ENCODE results near the gene TMEM106C. TPM values are rescaled to one million over a fixed set of nuclear protein-coding genes. Genes with fewer than 3 reads are reported as not detected.

The TMEM106C gene
- polyA plus RNA-seq, 1 donor (not counting 4 experiments of a cell fraction or from before 2014, with no cell fraction given): 134 TPM

DNA sequence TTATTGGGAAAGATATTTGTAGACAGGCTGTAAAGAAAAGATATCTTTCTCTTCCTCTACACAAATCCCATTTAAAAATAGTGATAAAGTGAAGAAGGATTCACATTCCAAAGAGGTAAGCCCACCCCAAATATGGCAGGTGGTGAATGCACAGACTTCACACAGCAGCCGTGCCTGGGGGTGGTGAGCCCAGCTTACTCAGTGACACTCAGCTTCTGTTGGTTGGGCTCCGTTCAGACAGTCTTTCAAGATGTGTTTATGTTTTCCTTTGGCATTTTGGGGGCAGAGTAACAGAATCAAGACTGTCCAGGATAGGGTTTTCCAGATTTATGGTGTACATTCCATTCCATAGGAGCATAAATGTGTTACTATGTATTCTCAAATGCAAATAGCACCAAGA is 45.0 kb downstream of the TMEM106C start:
- TF ChIP-seq, protein P1, sequence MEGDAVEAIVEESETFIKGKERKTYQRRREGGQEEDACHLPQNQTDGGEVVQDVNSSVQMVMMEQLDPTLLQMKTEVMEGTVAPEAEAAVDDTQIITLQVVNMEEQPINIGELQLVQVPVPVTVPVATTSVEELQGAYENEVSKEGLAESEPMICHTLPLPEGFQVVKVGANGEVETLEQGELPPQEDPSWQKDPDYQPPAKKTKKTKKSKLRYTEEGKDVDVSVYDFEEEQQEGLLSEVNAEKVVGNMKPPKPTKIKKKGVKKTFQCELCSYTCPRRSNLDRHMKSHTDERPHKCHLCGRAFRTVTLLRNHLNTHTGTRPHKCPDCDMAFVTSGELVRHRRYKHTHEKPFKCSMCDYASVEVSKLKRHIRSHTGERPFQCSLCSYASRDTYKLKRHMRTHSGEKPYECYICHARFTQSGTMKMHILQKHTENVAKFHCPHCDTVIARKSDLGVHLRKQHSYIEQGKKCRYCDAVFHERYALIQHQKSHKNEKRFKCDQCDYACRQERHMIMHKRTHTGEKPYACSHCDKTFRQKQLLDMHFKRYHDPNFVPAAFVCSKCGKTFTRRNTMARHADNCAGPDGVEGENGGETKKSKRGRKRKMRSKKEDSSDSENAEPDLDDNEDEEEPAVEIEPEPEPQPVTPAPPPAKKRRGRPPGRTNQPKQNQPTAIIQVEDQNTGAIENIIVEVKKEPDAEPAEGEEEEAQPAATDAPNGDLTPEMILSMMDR (optimal IDR thresholded peaks at IDR 0.05 in 1 of 3, IDR thresholded peaks at IDR 0.05 in 1 of 3, conservative IDR thresholded peaks at IDR 0.05 in 1 of 3; ENCODE audit: extremely low read depth in 1 of 3, insufficient read depth in 2 of 3, low read length in 3 of 3): no peak
- no peak for TF ChIP-seq EZH2 (IDR thresholded peaks at IDR 0.05; ENCODE audit: low read length)
- Histone ChIP-seq H3K9me3 (ENCODE audit: control insufficient read depth, low read depth, low read length) (no peaks in the 10 kb centered on the region), H3K9ac (ENCODE audit: control insufficient read depth, extremely low read depth, insufficient read depth, low read length) (no peak overlapping the region), H3K36me3 (ENCODE audit: control insufficient read depth in 2 of 2, extremely low read depth in 1 of 2, insufficient read depth in 2 of 2, low read length in 2 of 2) (no peaks in the 10 kb centered on the region), H2AFZ (ENCODE audit: control insufficient read depth, low read length) (no peak overlapping the region), H3K4me1 (ENCODE audit: control insufficient read depth, extremely low read depth, insufficient read depth, low read length) (peaks cover 8% of the 10 kb centered on the region), H3K4me3 (ENCODE audit: control insufficient read depth in 2 of 3, extremely low read depth in 1 of 3, insufficient read depth in 2 of 3, low read depth in 1 of 3, low read length in 3 of 3) (no peak overlapping the region), H3K9me1 (ENCODE audit: control insufficient read depth, extremely low read depth, insufficient read depth, low read length) (no peaks in the 10 kb centered on the region), H4K20me1 (ENCODE audit: control insufficient read depth, extremely low read depth, insufficient read depth, low read length) (no peaks in the 10 kb centered on the region), H3K27ac (ENCODE audit: control insufficient read depth, insufficient read depth, low read length) (no peak overlapping the region), H3K27me3 (ENCODE audit: control insufficient read depth, extremely low read depth, insufficient read depth, low read length) (peaks cover 39% of the 10 kb centered on the region), H3K4me2 (ENCODE audit: control insufficient read depth, extremely low read depth, insufficient read depth, low read depth, low read length) (no peak overlapping the region), H3K79me2 (ENCODE audit: control insufficient read depth, insufficient read depth, low read length) (no peaks in the 10 kb centered on the region)
- FAIRE-seq (no peak), DNase-seq (ENCODE audit: low read depth, low spot score) (no peak)
- dilution Hi-C loops (cut with MboI; ENCODE audit: extremely low pct_ligation_motif_present, low sequenced_read_pairs): no loop called here

DNA sequence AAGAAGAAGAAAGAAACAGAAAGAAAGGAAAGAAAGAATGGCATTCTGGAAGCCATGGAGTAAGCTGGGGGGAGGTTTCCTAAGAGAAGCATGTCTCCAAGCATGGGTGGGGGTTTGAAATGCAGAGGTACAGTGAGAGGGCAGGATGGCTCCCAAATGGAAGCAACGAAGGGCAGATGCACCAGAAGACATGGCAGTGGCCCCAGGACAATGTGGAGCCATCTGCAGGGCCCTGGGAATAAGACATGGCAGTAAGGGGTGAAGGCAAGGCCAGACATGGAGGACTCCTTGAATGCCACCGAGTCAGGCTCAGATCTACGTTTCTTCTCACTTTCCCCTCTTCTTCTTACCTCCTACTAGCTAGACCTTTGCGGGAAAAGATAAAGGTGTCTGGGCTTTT is 45.6 kb downstream of the TMEM106C start:
- Histone ChIP-seq H4K20me1 (ENCODE audit: control insufficient read depth, extremely low read depth, insufficient read depth, low read length) (no peaks in the 10 kb centered on the region), H3K9ac (ENCODE audit: control insufficient read depth, extremely low read depth, insufficient read depth, low read length) (no peak overlapping the region), H3K36me3 (ENCODE audit: control insufficient read depth in 2 of 2, extremely low read depth in 1 of 2, insufficient read depth in 2 of 2, low read length in 2 of 2) (no peaks in the 10 kb centered on the region), H3K4me1 (ENCODE audit: control insufficient read depth, extremely low read depth, insufficient read depth, low read length) (peaks cover 2% of the 10 kb centered on the region), H3K9me3 (ENCODE audit: control insufficient read depth, low read depth, low read length) (no peaks in the 10 kb centered on the region), H2AFZ (ENCODE audit: control insufficient read depth, low read length) (no peak overlapping the region), H3K9me1 (ENCODE audit: control insufficient read depth, extremely low read depth, insufficient read depth, low read length) (no peaks in the 10 kb centered on the region), H3K4me3 (ENCODE audit: control insufficient read depth in 2 of 3, extremely low read depth in 1 of 3, insufficient read depth in 2 of 3, low read depth in 1 of 3, low read length in 3 of 3) (no peak overlapping the region), H3K27me3 (ENCODE audit: control insufficient read depth, extremely low read depth, insufficient read depth, low read length) (peaks cover 37% of the 10 kb centered on the region), H3K27ac (ENCODE audit: control insufficient read depth, insufficient read depth, low read length) (no peak overlapping the region), H3K4me2 (ENCODE audit: control insufficient read depth, extremely low read depth, insufficient read depth, low read depth, low read length) (no peak overlapping the region), H3K79me2 (ENCODE audit: control insufficient read depth, insufficient read depth, low read length) (no peaks in the 10 kb centered on the region)
- dilution Hi-C loops (cut with MboI; ENCODE audit: extremely low pct_ligation_motif_present, low sequenced_read_pairs): no loop called here
- DNase-seq (ENCODE audit: low read depth, low spot score): no peak
- no peak for FAIRE-seq
- TF ChIP-seq, protein P1 (optimal IDR thresholded peaks at IDR 0.05 in 1 of 3, IDR thresholded peaks at IDR 0.05 in 1 of 3, conservative IDR thresholded peaks at IDR 0.05 in 1 of 3; ENCODE audit: extremely low read depth in 1 of 3, insufficient read depth in 2 of 3, low read length in 3 of 3): peak in 1 of 3 experiments; percentile 12
- TF ChIP-seq EZH2 (IDR thresholded peaks at IDR 0.05; ENCODE audit: low read length): no peak

Measured in keratinocyte (primary cell).